HG02852 (cell line): ENCODE data around the gene CDC45.

Source experiments
- ATAC-seq: cut with Tn5 transposase; IDR thresholded peaks from one replicate; pipeline ENCODE4 v1.9.1; 2021; ENCODE audit warnings: mild to moderate bottlenecking, moderate library complexity; ENCODE audit not compliant: unreplicated experiment

Gene CDC45

DNA sequence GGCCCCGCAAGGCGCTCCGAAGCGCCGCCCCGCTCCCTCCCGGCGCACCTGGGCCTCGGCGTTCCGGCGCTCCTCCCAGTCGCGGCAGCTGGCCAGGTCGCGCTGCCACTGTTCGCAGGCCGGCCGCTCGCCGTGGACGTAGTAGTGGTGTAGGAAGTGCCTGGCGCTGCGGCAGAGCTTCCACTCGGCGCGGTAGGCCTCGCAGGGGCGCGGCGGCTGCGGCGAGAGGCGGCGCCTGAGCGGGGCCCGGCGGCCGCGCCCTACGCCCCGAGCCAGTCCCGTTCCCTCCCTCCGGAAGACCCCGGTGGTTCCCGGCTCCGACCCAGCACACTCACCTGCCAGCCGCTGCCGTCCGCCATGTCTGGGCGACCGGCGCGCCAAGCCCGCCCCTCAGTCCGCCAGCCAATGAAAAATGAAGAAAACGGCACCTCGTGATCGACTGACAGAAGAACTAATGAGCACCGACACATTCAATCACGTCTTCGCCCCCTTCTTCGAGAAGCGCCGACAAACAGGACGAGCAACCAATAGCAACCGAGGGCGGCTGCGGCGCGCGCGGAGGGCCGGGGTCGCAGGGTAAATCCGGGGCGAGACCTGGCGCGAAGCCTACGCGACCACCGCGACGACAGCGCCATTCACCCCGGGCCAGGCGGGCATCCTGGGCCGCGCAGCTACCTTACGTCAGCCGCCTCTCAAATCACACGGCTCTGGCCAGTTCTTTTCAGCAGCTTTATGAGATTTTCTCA, 32.2 kb upstream of the CDC45 start, which contains the start of gene C22orf39:
C22orf39 (minus strand) TSS at position 382 of the 746 bp plus-strand sequence; CDS start at position 359, 23 bp downstream.
- ATAC-seq, result peak; percentile 79

- no peak for ATAC-seq
These were observed 31.6 kb upstream of the CDC45 start for GRCh38 chr22:19448076-19448607.

GRCh38 chr22:19448739-19449421, 30.8 kb upstream of the CDC45 start:
- ATAC-seq, result no peak

- ATAC-seq, result no peak
These were observed 30.3 kb upstream of the CDC45 start for GRCh38 chr22:19449422-19449767.

DNA sequence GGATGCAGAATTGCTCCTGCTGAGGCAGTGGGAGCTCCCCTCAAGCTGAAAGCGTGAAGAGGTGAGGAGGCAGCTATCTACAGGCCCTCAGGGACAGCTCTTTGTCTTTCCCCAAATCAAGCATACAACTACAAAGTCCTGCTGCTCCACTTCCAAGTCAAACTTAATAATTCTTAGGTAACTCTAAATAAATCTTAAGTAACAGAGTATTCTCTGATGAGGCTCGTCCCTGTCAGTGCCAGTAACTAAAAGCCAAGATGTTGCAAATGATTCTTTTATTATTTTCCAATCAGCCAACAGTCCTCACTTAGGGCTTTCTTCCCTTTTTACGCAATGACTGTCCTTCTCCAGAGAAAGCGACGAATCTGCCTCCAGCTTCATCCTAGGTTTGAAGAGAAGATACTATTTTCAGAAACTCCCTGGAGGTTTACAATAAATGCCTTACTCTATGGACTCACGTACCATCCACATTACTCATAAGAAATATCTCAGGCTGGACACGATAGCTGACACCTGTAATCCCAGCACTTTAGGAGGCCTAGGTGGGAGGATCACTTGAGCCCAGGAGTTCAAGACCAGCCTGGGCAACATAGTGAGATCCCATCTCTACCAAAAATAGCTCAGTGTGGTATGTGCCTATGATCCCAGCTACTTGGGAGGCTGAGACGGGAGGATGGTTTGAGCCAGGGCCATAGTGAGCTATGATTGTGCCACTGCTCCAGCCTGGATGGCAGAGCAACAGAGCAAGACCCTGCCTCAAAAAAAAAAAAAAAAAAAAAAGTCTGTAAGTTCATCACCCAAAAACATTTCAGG, 29.2 kb upstream of the CDC45 start:
- no peak for ATAC-seq

GRCh38 chr22:19451570-19451969, 28.1 kb upstream of the CDC45 start:
- no peak for ATAC-seq

GRCh38 chr22:19453718-19454117, 26.0 kb upstream of the CDC45 start:
- no peak for ATAC-seq

DNA sequence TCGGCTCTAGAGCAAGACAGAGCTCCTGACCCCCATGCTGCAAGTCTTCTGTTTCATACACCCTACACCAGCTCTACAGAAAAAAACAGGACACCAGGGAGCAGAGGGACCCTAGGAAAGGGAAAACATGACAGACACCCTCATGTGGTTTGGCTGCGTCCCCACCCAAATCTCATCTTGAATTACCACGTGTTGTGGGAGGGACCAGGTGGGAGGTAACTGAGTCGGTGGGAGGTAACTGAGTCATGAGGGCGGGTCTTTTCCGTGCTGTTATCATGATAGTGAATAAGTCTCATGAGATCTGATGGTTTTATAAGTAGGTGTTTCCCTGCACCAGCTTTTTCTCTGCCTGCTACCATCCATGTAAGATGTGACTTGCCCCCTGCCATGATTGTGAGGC, 25.6 kb upstream of the CDC45 start:
- ATAC-seq, result no peak

DNA sequence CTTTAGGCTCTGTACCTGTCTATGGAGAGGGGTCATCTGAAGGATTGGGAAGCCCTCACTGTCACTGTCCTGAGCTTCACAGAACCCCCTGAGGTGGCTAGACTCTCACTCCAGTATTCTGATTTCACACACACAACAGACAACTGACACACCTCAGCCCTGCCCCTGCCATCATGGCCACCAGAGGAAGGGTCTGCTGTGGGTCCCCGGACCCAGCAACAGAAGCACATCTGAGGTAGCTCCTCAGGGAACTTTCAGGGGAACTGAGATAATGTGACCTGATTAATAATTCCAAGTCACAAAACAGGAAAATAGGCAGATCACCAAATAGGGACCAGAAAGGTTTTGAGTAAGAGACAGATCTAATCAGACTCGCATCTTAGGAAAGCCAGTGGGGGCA, 24.7 kb upstream of the CDC45 start:
- no peak for ATAC-seq

DNA sequence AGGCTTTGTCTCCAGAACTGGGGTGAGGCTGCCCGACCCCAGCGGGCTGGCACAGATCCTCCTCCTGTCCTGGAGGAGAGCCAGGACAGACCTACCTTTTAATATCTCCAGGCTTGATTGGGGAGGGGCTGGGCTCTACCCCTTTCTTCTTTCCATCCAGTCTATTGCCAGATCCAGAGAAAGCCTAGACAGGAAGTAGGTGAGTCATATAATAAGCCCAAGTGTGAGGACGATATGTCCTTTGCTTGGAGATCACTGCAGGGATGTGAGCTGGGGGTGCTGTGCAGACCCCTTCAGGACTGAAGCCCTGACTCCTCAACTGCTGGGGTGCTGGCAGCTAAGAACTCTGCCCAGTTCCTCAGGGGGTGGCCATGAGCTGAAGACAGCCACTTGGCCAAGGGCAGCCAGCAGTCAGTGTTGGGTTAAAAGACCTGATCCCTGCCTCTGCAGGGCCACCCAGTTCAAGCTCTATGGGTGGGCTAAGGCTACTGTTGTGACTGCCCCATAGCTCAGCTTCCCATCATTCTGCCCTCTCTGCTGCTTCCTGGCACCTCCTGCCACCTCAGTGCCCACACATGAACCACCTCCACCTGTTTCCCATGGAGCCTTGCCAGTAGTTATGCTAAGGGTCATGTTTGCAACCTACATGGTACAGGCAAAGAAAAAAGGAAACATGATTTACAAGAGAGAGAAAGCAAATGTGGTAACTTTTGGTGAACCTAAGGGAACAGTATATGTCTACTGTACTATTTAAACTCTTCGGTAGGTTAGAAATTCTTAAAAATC, 23.9 kb upstream of the CDC45 start:
- no peak for ATAC-seq

DNA sequence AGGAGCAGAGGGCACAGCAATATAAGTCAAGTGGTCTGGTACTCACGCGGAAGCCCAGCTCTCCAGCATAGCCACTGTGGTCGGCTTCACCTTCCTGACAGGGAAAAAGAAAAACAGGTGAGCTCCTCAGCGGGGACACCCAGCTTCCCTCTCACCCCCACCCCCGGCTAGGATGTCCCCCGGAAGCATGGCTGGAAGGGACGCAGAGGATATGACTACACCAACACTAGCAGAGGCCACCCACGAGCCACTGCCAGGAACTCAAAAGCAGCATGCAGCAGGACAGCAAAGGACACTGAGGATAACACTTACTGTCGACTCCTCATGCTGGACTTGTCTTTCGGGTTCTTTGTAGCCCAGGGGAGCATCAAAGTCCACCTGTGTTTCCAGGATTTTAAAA, 23.2 kb upstream of the CDC45 start:
- no peak for ATAC-seq

DNA sequence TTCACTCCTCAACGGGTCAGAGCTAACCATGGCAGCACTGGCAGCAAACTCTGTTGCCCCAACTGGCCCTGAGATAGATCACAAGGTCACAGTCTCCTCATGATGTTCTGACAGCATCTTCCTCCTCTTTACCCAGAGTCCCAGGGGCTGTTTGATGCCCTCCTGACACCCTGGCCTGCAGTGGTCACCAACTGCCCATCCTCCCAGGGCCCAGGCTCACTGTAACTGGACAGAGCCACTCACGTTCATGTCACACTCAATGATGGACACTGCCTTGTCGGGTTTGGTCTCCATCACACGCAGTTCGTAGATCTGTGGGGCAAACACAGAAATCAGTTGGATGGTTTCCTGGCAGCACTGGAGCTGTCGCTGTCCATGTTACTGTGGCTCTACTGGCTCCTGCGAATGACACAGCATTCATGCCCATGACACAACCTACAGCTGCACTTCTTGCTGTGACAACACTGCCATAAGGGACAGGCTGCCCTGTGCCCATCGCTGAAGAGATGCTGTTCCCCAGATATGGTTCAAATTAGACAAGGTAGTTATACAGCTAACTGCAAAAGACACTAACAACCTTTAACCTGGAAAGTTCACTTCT, 21.8 kb upstream of the CDC45 start:
- no peak for ATAC-seq

DNA sequence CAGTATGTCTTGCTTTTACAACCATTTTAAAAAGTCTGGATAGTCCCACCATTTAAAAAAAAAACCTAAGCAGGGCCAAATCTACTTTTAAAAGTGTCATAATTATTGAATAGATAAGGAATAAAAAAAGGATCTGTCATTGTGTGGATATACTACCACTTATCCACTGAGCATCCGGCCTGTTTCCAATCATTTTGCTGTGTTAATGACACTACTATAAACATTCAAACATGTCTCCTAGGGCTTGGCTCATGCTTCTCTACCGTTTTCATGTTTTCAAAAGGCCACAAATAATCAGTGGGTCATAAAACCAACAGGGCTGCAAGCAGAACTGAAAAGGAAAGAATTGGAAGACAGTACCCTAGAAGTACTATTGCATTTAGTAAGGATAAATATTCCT, 19.7 kb upstream of the CDC45 start:
- no peak for ATAC-seq

- no peak for ATAC-seq
These were observed 18.2 kb upstream of the CDC45 start for GRCh38 chr22:19461506-19461905.

DNA sequence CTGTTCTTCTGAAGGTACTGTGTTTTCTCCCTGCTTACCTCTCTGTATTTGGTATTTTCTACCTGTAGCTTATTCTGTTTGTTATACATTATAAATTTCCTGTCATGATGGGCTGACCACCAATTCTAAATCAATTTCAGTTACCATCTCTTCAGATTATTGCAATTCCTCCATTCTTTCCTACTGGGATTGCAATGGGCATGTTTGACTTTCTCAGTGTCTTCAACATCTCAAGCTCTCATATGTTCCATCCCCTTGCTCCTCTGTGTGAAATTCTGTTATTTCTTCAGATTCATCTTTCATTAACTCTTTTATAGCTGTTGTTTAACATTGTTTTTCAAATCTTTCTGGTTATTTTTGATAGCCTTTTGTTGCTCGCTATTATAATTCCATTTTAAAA, 16.7 kb upstream of the CDC45 start:
- no peak for ATAC-seq

GRCh38 chr22:19463491-19464469, 15.9 kb upstream of the CDC45 start:
- no peak for ATAC-seq

- no peak for ATAC-seq
These were observed 15.2 kb upstream of the CDC45 start for GRCh38 chr22:19464546-19464945.

DNA sequence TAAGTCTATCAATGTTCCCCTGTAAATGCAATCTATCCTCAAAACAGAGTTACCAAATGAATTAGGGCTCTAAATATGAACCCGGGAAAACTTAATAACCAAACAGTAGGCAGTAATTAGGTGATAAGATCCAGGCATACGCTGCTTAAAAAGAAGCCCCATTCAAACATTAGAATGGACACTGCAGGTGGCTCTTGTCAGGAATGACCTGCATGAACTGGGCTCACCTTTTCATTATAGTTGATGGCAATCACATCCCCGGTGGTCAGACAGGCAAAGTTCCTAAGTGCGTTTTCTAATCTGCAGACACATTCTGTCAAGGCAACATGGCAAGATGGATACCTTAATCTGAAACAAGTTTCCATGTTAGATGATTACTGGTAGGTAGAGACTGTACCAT, 14.7 kb upstream of the CDC45 start:
- ATAC-seq, result no peak

GRCh38 chr22:19466126-19466716, 13.5 kb upstream of the CDC45 start:
- ATAC-seq, result no peak
